CD4-positive, alpha-beta T cell (primary cell): ENCODE data around the gene KSR2. TPM values are rescaled to one million over a fixed set of nuclear protein-coding genes. Genes with fewer than 3 reads are reported as not detected.

Source experiments
- ATAC-seq: fragments of 200-7000 bp; cut with Tn5 transposase; one replicate; pipeline ENCODE4 v1.10.0; 2022; ENCODE audit warnings: mild to moderate bottlenecking; ENCODE audit not compliant: poor library complexity
- CTCF ChIA-PET: fragments of 350-600 bp; sonication (Branson Sonifier 250); formaldehyde crosslinking; loops from one replicate; lab custom pipeline; 2021; ENCODE audit warnings: antibody characterized with exemption, inconsistent platforms; lab: Charles Lee
- POLR2A ChIA-PET: fragments of 350-600 bp; sonication (Branson Sonifier 250); formaldehyde crosslinking; loops from one replicate; lab custom pipeline; 2021; ENCODE audit warnings: antibody characterized with exemption, inconsistent platforms; lab: Charles Lee
- DNase-seq, 14 experiments: peaks; one replicate each; pipeline ENCODE4 v3.0.0-alpha.2; 2013 to 2020; ENCODE audit warnings: mixed read lengths in 2 of 14
- H3K27ac ChIP-seq, 2 donors: one replicate each; pipeline versions ENCODE4 v1.5.1 to v1.7.0; 2013; ENCODE audit warnings: low read length in 2 of 2, low read depth in 1 of 2, mild to moderate bottlenecking in 1 of 2
- H3K27me3 ChIP-seq, 2 experiments: 1 replicate in 1 of 2; 2 replicates in 1 of 2; pipeline versions ENCODE4 v1.6.1 to v1.7.0; 2013; ENCODE audit warnings: low read length in 2 of 2, control low read depth in 1 of 2, mild to moderate bottlenecking in 1 of 2, moderate library complexity in 1 of 2; ENCODE audit not compliant: insufficient read depth in 2 of 2, control insufficient read depth in 1 of 2
- H3K36me3 ChIP-seq: one replicate; pipeline ENCODE4 v1.6.1; 2013; ENCODE audit warnings: low read length, control low read depth; ENCODE audit not compliant: insufficient read depth
- H3K4me1 ChIP-seq: one replicate; pipeline ENCODE4 v1.6.1; 2013; ENCODE audit warnings: low read length, control low read depth; ENCODE audit not compliant: insufficient read depth
- H3K4me3 ChIP-seq: one replicate; pipeline ENCODE4 v1.5.1; 2013; ENCODE audit warnings: mild to moderate bottlenecking, low read length, moderate library complexity
- H3K9me3 ChIP-seq, 2 experiments: 1 replicate in 1 of 2; 2 replicates in 1 of 2; pipeline versions ENCODE4 v1.6.1 to v1.7.0; 2013; ENCODE audit warnings: low read length in 2 of 2, mild to moderate bottlenecking in 2 of 2, control low read depth in 1 of 2, moderate library complexity in 1 of 2; ENCODE audit not compliant: control insufficient read depth in 1 of 2, insufficient read depth in 1 of 2
- H3K27ac Mint-ChIP-seq: one replicate; pipeline ENCODE4 v1.8.0; 2020; ENCODE audit warnings: mixed read lengths
- H3K27me3 Mint-ChIP-seq: one replicate; pipeline ENCODE4 v1.8.0; 2021; ENCODE audit warnings: mixed read lengths
- H3K36me3 Mint-ChIP-seq: one replicate; pipeline ENCODE4 v1.8.0; 2021; ENCODE audit warnings: low read depth, mixed read lengths
- H3K4me1 Mint-ChIP-seq: one replicate; pipeline ENCODE4 v1.8.0; 2021; ENCODE audit warnings: low read depth, mixed read lengths
- H3K4me3 Mint-ChIP-seq: one replicate; pipeline ENCODE4 v1.8.0; 2020; ENCODE audit warnings: mild to moderate bottlenecking, mixed read lengths
- H3K9me3 Mint-ChIP-seq: one replicate; pipeline ENCODE4 v1.8.0; 2020; ENCODE audit warnings: mixed read lengths
- CTCF ChIP-seq: fragments of 200-600 bp; IDR thresholded peaks from one replicate; pipeline ENCODE4 v1.8.0; 2022; ENCODE audit warnings: antibody characterized with exemption, mild to moderate bottlenecking
- intact Hi-C, 2 experiments: fragments of 100-400 bp; cut with DNase I in 1 of 2; cut with micrococcal nuclease in 1 of 2; formaldehyde crosslinking; loops; one replicate each; pipeline versions ENCODE4 v1.15.1 to v1.9.0; 2023 to 2025; cut with DNase I, micrococcal nuclease
- total RNA-seq, 174 experiments: library from RNA in 2 of 174; stranded (reverse) in 2 of 174; gene quantifications; one replicate each; pipeline ENCODE4 v1.2.3 and lab custom pipeline; 2021 to 2026

The KSR2 gene
- total RNA-seq, 2 experiments from 2014 or later, result 0.05 to 0.17 TPM

- H3K27ac Mint-ChIP-seq, result no peak overlapping the region
- DNase-seq (no peak), ATAC-seq (no peak)
- Histone ChIP-seq H3K4me3 (no peak overlapping the region), H3K9me3 (peaks cover 0 to 10% of the 10 kb centered on the region in 2 experiments), H3K27me3 (no peaks in the 10 kb centered on the region), H3K36me3 (no peaks in the 10 kb centered on the region), H3K27ac (no peak overlapping the region), H3K4me1 (no peaks in the 10 kb centered on the region)
- no peaks in the 10 kb centered on the region for H3K4me1 Mint-ChIP-seq
- no peak for TF ChIP-seq CTCF
- ChIA-PET CTCF (no interaction called here), POLR2A (no interaction called here)
- no peak overlapping the region for H3K4me3 Mint-ChIP-seq
- no peaks in the 10 kb centered on the region for H3K27me3 Mint-ChIP-seq
- intact Hi-C loops, result loop anchor here in 1 of 2 experiments (5.0 kb wide), 1 partner anchor 1607 kb away; no protein-coding TSS in a partner anchor
- no peaks in the 10 kb centered on the region for H3K36me3 Mint-ChIP-seq
- H3K9me3 Mint-ChIP-seq, result no peaks in the 10 kb centered on the region
Observed at GRCh38 chr12:117469883-117470483, 498.8 kb downstream of the KSR2 start.

DNA sequence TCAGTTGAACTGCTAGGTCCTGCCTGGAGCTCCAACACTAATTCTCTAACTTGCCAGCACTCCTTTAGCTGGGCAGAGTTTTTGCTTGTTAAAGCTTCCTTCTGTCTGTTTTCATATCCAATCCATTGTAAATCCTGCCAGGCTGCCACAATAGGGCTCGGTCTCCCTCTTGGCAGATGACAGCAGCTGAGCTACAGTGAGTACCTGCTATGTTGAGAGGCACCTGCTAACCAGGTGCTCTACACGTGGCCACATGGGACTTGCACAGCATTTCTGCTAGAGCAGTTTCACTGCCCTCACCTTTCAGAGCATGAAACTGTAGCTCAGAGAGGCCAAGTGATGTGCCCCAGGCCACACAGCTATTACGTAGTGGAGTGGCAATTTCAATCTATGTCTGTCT lies 500.8 kb downstream of the KSR2 start:
- Mint-ChIP-seq H3K36me3 (no peaks in the 10 kb centered on the region), H3K27me3 (peaks cover 4% of the 10 kb centered on the region), H3K9me3 (peaks cover 3% of the 10 kb centered on the region), H3K4me1 (no peaks in the 10 kb centered on the region), H3K27ac (no peak overlapping the region), H3K4me3 (no peak overlapping the region)
- Histone ChIP-seq H3K36me3 (no peaks in the 10 kb centered on the region), H3K9me3 (peaks cover 0 to 10% of the 10 kb centered on the region in 2 experiments), H3K4me3 (no peak overlapping the region), H3K27ac (no peak overlapping the region), H3K27me3 (no peaks in the 10 kb centered on the region), H3K4me1 (no peaks in the 10 kb centered on the region)
- ChIA-PET CTCF (no interaction called here), POLR2A (no interaction called here)
- DNase-seq (no peak), ATAC-seq (no peak)
- TF ChIP-seq CTCF, result no peak
- intact Hi-C loops, result no loop called here

GRCh38 chr12:117467588-117467987 lies 501.2 kb downstream of the KSR2 start:
- Histone ChIP-seq H3K4me3 (no peak overlapping the region), H3K4me1 (no peaks in the 10 kb centered on the region), H3K9me3 (peaks cover 0 to 10% of the 10 kb centered on the region in 2 experiments), H3K36me3 (no peaks in the 10 kb centered on the region), H3K27me3 (no peaks in the 10 kb centered on the region), H3K27ac (no peak overlapping the region)
- DNase-seq, result no peak
- POLR2A ChIA-PET, result no interaction called here
- Mint-ChIP-seq H3K4me1 (no peaks in the 10 kb centered on the region), H3K36me3 (no peaks in the 10 kb centered on the region), H3K27me3 (peaks cover 4% of the 10 kb centered on the region), H3K9me3 (peaks cover 3% of the 10 kb centered on the region), H3K27ac (no peak overlapping the region), H3K4me3 (no peak overlapping the region)
- CTCF ChIA-PET, result no interaction called here
- intact Hi-C loops, result no loop called here
- no peak for ATAC-seq
- TF ChIP-seq CTCF, result no peak
